Measurements from ENCODE around the gene EPB41. TPM values are rescaled to one million over a fixed set of nuclear protein-coding genes. Genes with fewer than 3 reads are reported as not detected.
"Not testable (repeated sequence)": the region's sequence is repeated elsewhere in the genome, so short reads cannot be mapped to it uniquely, and the experiment has no call there.

Gene EPB41
- total RNA-seq, 2 donors from 2014 or later = 60.5 to 83.4 TPM

DNA sequence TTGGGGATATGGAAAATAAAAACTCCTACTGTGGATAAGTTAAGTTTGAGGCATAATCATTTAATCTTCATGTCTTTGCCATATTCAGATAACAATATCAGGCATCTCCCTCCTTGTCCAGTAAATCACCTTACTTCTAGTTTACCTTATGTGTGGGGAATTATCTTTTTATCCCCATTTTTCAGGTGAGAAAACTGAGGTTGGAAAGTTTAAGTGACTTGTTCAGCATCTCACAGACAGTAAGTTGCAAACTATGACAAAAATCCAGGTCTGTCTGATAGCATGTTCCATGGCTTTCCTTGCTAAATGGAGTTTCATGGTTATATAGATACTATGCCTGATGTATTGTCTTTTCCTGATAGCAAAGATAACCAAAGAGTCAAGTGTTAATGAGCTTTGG is 129.6 kb downstream of the EPB41 start:
- DNase-seq (ENCODE audit: low spot score in 2 of 2) (no peak), ATAC-seq (no peak)
- Mint-ChIP-seq H3K9me3 (no peaks in the 10 kb centered on the region), H3K36me3 (peaks cover 0 to 31% of the 10 kb centered on the region in 2 donors), H3K27ac (peak overlapping the region in 1 of 2 donors; percentile 30)

DNA sequence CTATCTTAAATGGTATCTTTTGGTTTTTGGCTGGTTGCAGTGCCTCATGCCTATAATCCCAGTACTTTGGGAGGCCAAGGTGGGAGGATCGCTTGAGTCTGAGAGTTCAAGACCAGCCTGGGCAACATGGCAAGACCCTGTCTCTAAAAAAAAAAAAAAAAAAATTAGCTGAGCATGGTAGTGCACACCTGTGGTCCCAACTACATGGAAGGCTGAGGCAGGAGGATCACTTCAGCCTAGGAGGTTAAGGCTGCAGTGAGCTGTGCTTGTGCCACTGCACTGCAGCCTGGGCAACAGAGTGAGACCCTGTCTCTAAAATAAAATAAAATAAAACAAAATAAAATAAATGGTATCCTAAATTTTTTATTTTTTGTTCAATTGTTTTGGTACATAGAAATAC is 131.3 kb downstream of the EPB41 start:
- not testable (repeated sequence) for ATAC-seq

DNA sequence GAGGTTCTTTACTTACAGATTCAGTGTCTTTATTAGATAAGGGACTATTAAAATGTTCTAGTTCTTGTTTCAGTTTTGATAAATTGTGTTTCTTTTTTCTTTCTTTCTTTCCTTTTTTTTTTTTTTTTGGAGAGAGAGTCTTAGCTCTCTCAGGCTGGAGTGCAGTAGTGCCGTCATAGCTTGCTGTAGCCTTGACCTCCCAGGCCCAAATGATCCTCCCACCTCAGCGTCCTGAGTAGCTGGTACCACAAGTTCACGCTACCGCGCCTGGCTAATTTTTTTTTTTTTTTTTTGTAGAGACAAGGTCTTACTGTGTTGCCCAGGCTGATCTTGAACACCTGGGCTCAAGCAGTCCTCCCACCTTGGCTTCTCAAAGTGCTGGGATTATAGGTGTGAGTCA is 132.8 kb downstream of the EPB41 start:
- no peak for DNase-seq (ENCODE audit: low spot score in 2 of 2)
- Mint-ChIP-seq H3K27ac (no peak overlapping the region), H3K36me3 (peaks cover 5 to 23% of the 10 kb centered on the region in 2 donors), H3K9me3 (no peaks in the 10 kb centered on the region)
- ATAC-seq = no peak

More for the DNA sequence above, 131.3 kb downstream of the EPB41 start:
- H3K27ac Mint-ChIP-seq; H3K9me3 Mint-ChIP-seq; DNase-seq (ENCODE audit: low spot score in 2 of 2): not testable (repeated sequence)
- H3K36me3 Mint-ChIP-seq = peaks cover 5 to 27% of the 10 kb centered on the region in 2 donors

DNA sequence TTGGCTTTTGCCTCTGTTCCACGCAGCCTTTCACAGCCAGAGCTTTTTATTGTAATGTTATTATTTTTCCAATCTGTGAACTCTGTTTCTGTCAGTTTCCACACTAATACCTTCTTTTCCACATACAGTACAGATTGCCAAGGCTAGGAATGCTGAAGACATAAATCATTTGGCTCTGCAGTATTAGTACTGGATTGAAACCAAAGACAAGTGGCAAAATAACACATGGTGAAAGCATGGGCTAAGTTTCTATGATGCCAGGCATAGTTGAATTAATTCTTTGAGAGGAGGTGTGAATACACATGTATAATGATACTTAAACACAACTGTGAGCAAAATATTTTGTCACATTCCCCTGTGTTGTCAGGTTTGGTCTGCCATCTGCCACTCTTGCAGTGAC is 135.8 kb downstream of the EPB41 start:
- H3K36me3 Mint-ChIP-seq = peaks cover 5 to 7% of the 10 kb centered on the region in 2 donors
- no peak for DNase-seq (ENCODE audit: low spot score in 2 of 2)
- H3K9me3 Mint-ChIP-seq = no peaks in the 10 kb centered on the region
- ATAC-seq = no peak
- H3K27ac Mint-ChIP-seq = no peak overlapping the region

DNA sequence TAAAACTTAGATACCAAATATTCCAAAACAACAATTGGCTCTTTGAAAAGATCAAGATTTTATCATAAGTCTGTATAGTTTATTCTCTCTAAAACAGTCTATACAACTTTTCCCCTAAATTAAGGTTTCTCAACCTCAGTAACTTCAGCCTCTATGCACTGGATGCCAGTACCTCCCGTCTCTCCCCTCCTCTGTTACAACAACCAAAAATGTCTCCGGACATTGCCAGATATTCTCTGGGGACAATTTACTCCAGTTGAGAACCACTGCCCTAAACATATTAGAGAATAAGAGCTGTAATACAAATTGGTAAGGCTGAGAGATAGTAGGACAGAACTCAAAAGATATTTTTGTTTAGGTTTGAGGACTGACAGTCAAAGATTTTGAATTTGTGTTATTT is 137.7 kb downstream of the EPB41 start:
- Mint-ChIP-seq H3K36me3 (peaks cover 0 to 5% of the 10 kb centered on the region in 2 donors), H3K9me3 (no peaks in the 10 kb centered on the region), H3K27ac (peak overlapping the region in 1 of 2 donors; percentile 22)
- no peak for DNase-seq (ENCODE audit: low spot score in 2 of 2)
- no peak for ATAC-seq

DNA sequence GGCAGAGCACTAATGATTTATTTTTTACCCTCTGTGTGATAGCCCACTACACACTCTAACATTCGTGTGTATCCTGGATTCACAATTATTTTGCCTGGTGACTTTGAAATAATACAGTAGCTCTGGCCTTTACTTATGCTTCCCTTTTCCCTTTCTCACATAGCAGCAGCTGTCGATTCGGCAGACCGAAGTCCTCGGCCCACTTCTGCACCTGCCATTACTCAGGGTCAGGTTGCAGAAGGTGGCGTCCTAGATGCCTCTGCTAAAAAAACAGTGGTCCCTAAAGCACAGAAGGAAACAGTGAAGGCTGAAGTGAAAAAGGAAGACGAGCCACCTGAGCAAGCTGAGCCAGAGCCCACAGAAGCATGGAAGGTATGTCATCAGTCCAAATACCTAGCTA is 138.6 kb downstream of the EPB41 start:
- H3K36me3 Mint-ChIP-seq = peaks cover 0 to 5% of the 10 kb centered on the region in 2 donors
- ATAC-seq (no peak), DNase-seq (ENCODE audit: low spot score in 2 of 2) (no peak)
- H3K27ac Mint-ChIP-seq = peak overlapping the region in 1 of 2 donors; percentile 12
- H3K9me3 Mint-ChIP-seq = no peaks in the 10 kb centered on the region

DNA sequence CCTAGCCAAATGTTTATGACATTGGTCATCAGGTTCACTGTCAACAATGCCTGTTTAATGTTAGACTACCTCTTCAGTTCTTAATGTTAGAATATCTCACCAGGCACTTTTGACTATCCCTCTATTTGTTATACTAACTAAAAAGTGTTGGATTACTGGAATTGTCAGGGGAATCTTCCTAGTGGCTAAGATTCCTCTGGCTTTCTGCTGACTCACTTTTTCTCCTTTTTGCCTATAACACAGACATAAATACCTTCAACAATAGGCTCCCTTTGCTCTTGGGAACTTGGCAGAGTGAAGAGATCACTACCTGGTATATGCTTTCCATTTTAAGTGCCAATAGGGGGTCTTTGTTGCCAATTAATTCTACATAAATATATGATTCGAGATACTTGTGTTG is 140.8 kb downstream of the EPB41 start:
- no peak for ATAC-seq
- no peak overlapping the region for H3K27ac Mint-ChIP-seq

DNA sequence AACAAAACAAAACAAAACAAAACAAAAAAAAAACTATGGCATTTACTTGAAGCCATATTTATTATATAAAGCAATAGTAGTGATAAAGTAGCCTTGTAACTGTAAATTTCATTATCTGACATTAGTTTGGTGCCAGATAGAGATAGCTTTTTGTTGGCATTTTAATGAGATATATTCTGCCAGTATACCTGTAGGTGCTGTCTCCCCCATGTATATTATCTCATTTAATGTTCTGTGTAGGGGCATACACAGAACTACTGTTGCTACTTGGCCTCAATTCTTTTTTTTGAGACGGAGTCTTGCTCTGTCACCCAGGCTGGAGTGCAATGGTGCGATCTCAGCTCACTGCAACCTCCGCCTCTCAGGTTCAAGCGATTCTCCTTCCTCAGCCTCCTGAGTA is 141.9 kb downstream of the EPB41 start:
- Mint-ChIP-seq H3K27ac (no peak overlapping the region), H3K36me3 (peaks cover 0 to 7% of the 10 kb centered on the region in 2 donors), H3K9me3 (no peaks in the 10 kb centered on the region)
- ATAC-seq = no peak
- no peak for DNase-seq (ENCODE audit: low spot score in 2 of 2)

More for the DNA sequence above, 140.8 kb downstream of the EPB41 start:
- H3K9me3 Mint-ChIP-seq = no peaks in the 10 kb centered on the region
- DNase-seq (ENCODE audit: low spot score in 2 of 2) = no peak
- peaks cover 0 to 3% of the 10 kb centered on the region in 2 donors for H3K36me3 Mint-ChIP-seq

DNA sequence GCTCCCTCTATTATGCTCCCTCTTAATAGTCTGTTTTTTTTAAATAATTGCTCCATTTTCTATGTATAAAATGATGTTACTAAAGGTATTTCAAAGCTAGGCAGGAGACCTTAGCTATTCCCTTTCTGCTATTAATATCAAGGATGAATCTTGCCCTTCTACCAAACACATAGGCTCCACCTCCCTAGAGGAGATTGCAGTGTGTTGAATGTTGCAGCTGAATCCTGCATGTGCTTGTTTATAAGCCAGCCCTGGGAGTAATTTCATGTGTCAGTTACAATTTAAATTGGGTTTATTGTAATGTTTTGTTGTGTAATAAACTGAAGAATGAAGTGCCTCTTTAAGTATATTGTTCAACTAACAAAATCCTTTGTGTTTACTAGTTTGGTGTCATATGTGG is 143.3 kb downstream of the EPB41 start:
- H3K9me3 Mint-ChIP-seq = no peaks in the 10 kb centered on the region
- ATAC-seq = no peak
- H3K36me3 Mint-ChIP-seq = peaks cover 0 to 7% of the 10 kb centered on the region in 2 donors
- no peak for DNase-seq (ENCODE audit: low spot score in 2 of 2)
- no peak overlapping the region for H3K27ac Mint-ChIP-seq

DNA sequence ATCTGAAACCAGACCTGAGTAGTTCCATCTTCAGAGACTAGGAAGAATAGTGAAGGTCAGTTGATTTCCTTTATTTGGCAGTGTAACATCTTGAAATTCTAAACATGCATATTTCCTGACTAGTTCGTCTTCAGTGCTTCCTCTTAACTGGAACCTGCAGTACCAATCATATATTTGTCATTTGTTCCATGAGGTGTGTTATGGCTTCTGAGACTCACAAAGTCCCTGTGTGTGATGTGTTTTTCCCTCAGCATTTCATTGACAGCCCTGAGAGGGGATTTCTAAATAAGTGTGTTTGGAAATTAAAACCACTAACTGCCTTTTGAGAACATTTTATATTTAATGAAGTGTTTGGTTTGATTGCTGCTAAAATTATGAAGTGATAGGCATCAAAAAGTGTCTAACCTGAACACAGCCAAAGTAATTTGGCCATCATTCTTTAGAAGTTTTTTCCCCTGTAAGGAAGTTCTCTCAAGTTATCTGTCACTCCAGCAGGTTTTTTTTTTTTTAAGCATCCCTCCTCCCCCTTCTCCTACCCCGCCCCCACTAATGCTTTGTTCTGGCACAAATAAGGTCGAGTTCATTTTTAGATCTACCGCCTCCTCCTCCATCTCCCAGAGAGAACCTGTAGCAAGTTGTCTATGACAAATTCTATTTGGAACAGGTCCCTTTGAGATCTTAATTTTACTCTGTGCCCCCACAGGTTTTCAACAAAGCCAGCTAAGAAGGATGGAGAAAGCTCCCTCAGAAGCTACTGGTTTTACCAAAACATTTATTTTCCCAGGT is 148.0 kb downstream of the EPB41 start:
- ATAC-seq (peak; percentile 91 to 96), DNase-seq (ENCODE audit: low spot score in 2 of 2) (peak in 1 of 2 donors; percentile 11)
- no peaks in the 10 kb centered on the region for H3K9me3 Mint-ChIP-seq
- H3K27ac Mint-ChIP-seq = peak overlapping the region; percentile 92 to 93
- H3K36me3 Mint-ChIP-seq = peaks cover 0 to 18% of the 10 kb centered on the region in 2 donors

DNA sequence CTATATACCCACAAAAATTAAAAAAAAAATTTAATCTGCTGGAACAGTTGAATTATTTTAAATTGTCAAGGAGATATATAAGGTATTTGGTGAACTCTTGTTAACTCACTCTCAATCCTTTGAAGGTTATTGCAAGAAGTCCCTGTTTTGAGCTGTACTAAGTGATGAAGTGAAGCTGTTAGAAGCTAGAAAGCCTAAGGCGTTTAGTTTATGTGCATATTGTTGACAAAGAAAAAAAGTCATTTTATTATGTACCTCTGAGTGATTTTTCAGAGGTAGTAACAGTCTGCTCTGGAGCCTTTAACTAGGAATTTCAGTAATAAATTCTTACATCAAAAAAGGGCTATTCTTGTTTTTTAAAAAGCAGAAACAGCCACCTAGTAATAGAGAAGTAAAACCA is 149.7 kb downstream of the EPB41 start:
- H3K36me3 Mint-ChIP-seq = peaks cover 0 to 18% of the 10 kb centered on the region in 2 donors

DNA sequence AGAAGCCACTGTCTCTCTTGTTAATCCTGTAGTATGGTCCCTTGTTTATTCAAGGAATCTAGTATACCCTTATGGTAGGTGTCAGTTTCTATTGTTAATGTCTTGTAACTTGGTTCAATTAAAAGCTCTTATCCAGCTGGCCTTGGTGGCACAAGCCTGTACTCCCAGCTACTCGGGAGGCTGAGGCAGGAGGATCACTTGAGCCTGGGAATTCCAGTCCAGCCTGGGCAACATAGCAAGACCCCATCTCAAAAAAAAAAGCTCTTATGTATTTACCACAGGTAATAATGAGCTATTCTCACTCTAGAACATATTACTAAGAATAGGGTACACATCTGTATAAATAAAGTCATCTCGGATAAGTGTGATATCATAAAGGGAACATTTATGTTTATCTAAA is 162.8 kb downstream of the EPB41 start:
- DNase-seq (ENCODE audit: low spot score in 2 of 2) (no peak), ATAC-seq (no peak)
- Mint-ChIP-seq H3K36me3 (no peaks in the 10 kb centered on the region), H3K9me3 (no peaks in the 10 kb centered on the region), H3K27ac (no peak overlapping the region)

More for the DNA sequence above, 149.7 kb downstream of the EPB41 start:
- Mint-ChIP-seq H3K27ac (peak overlapping the region; percentile 29 to 93), H3K9me3 (no peaks in the 10 kb centered on the region)
- DNase-seq (ENCODE audit: low spot score in 2 of 2) (no peak), ATAC-seq (no peak)

DNA sequence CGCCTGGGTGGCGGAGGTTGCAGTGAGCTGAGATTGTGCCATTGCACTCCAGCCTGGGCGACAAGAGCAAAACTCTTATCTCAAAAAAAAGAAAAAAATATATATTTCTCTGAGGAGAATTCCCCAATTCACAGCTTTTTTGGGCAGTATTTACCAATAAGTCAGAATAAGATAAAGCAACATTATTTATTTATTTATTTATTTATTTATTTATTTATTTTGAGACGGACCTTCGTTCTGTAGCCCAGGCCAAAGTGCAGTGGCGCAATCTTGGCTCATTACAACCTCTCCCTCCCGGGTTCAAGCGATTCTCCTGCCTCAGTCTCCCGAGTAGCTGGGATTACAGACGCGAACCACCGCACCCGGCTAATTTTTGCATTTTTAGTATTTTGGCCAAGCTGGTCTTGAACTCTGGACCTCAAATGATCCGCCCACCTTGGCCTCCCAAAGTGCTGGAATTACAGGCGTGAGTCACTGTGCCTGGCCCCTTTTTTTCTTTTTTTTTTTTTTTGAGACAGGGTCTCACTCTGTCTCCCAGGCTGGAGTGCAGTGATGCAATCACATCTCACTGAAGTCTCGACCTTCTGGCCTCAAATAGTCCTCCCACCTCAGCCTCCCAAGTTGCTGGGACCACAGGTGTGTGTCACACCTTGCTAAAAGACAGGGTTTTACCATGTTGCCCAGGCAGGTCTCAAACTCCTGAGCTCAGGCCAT is 165.7 kb downstream of the EPB41 start:
- H3K27ac Mint-ChIP-seq; ATAC-seq; DNase-seq (ENCODE audit: low spot score in 2 of 2); H3K9me3 Mint-ChIP-seq; H3K36me3 Mint-ChIP-seq: not testable (repeated sequence)

DNA sequence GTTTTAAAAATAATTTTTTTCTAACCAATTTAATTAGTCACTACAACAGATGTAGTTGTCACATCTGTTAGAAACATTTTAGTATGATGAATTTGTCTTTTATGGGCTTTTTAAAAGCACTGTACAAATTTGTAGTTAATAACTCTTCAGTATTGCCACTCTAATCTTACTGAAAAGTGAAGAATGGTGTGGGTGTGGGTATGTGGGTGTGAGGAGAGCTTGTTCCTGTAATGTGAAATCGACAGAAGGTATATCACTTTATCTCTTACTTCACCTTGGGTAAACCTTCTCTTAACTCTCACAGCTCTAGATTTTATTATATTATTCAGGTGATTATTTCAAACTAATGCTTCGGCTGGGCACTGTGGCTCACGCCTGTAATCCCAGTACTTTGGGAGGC is 166.8 kb downstream of the EPB41 start:
- DNase-seq (ENCODE audit: low spot score in 2 of 2) (no peak), ATAC-seq (no peak)
- Mint-ChIP-seq H3K36me3 (no peaks in the 10 kb centered on the region), H3K27ac (peak overlapping the region in 1 of 2 donors; percentile 33), H3K9me3 (no peaks in the 10 kb centered on the region)

DNA sequence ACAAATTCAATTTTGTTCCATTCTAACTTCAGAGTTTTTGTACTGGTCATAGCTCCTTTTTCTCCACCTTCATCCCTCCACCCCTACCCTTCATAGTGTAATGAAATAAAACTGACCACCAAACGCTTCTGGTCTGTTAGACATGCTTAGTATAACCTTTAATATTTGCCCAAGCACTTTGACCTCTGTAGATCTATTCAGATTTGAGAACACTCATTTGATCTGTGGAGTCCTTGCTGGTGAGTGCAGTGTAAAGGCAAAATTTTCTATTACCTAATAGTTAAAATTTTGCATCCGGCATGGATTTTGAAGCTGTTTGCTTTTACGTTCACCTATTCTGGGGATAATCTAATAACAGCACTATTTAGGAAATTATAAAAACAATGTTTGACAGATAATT is 168.2 kb downstream of the EPB41 start:
- Mint-ChIP-seq H3K36me3 (no peaks in the 10 kb centered on the region), H3K27ac (peak overlapping the region in 1 of 2 donors; percentile 10), H3K9me3 (no peaks in the 10 kb centered on the region)
- no peak for ATAC-seq
- DNase-seq (ENCODE audit: low spot score in 2 of 2) = no peak

DNA sequence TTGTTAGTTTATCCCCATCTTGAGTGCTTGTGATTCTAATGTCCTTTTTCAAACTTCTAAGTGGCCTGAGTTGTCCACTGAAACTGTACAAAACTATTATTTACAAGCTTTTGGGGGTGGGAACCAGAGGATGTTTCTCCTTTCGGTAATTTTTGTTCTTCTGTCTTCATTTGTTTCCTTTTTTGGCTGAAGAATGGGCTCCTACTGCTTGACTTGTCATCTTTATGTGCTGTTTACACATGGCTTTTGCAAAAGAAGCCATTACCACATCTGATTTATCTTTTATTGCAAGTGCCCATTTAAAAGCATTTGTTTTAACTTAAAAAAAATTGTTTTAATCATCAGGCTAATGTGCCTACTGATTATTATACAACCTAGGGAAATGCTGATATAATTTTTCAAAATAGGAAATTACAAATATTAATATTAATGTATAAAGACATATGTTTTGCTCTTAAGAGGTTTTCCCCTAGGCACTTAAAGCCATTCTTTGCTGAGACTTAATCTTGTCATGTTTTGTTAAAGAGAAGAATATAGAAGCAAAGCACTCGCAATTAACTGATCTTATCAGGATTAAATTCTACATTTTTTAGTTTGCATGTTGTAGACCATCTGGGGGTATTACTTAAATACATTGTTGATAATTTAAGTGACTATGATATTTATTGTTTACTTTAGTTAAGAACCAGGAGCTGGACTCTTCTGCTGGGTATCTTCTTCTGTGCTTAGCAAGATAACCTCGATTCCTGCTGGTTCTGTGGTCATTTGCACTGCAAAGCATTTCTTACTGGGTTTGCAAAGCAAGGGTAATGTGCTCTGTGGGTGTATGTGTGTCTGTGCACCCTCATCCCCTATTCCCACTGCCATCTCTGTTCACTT is 169.2 kb downstream of the EPB41 start:
- H3K36me3 Mint-ChIP-seq = no peaks in the 10 kb centered on the region
- H3K27ac Mint-ChIP-seq = no peak overlapping the region
- DNase-seq (ENCODE audit: low spot score in 2 of 2) = no peak
- ATAC-seq = no peak
- H3K9me3 Mint-ChIP-seq = no peaks in the 10 kb centered on the region

DNA sequence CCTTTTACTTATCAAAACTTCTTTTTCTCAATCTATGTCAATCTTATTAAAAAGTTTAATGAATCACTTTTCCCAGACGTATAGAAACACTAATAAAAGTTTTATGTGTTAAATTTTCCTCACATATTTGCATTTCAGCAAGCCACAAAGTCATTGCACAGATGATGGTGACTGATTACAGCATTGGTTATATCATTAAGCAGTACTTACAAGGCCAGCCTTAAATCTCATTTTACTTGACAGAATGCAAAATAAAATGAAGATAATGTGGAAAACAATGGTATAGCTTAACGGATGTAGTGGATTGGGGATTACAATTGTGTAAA is 169.8 kb downstream of the EPB41 start:
- H3K9me3 Mint-ChIP-seq = no peaks in the 10 kb centered on the region
- H3K36me3 Mint-ChIP-seq = peaks cover 0 to under 1% of the 10 kb centered on the region in 2 donors

More for the DNA sequence above, 169.8 kb downstream of the EPB41 start:
- DNase-seq (ENCODE audit: low spot score in 2 of 2) = no peak
- no peak overlapping the region for H3K27ac Mint-ChIP-seq
- ATAC-seq = no peak
